NOMO-1 treated with DMSO at 0.1 percent for 48 hours (cell line): ENCODE data around the gene VAPA.

Experiments
- DNase-seq: peaks from one replicate; lab custom pipeline; 2025; ENCODE audit not compliant: unreplicated experiment; lab: John Stamatoyannopoulos, UW

Gene VAPA

GRCh38 chr18:9913151-9913525 lies 678 bp upstream of the VAPA start:
- DNase-seq, result no peak

GRCh38 chr18:9914334-9914583 lies 443 bp downstream of the VAPA start:
- DNase-seq, result peak; percentile 24

- DNase-seq, result peak; percentile 53
These were observed 921 bp downstream of the VAPA start for GRCh38 chr18:9914584-9915290.

GRCh38 chr18:9915291-9916076 lies 1.7 kb downstream of the VAPA start:
- no peak for DNase-seq

GRCh38 chr18:9916077-9916639 lies 2.3 kb downstream of the VAPA start:
- DNase-seq, result peak; percentile 20

- DNase-seq, result no peak
These were observed 3.0 kb downstream of the VAPA start for GRCh38 chr18:9916808-9917207.

GRCh38 chr18:9918016-9918680 lies 4.3 kb downstream of the VAPA start:
- DNase-seq, result no peak

GRCh38 chr18:9919564-9920232 lies 5.9 kb downstream of the VAPA start:
- no peak for DNase-seq

GRCh38 chr18:9922592-9923311 lies 8.9 kb downstream of the VAPA start:
- no peak for DNase-seq

- no peak for DNase-seq
These were observed 10.6 kb downstream of the VAPA start for GRCh38 chr18:9924371-9924943.

- DNase-seq, result no peak
These were observed 11.6 kb downstream of the VAPA start for GRCh38 chr18:9925369-9925768.

GRCh38 chr18:9925795-9926194 lies 12.0 kb downstream of the VAPA start:
- no peak for DNase-seq

- no peak for DNase-seq
These were observed 12.5 kb downstream of the VAPA start for GRCh38 chr18:9926223-9926894.

- no peak for DNase-seq
These were observed 13.2 kb downstream of the VAPA start for GRCh38 chr18:9926977-9927376.

GRCh38 chr18:9927392-9928063 lies 13.7 kb downstream of the VAPA start:
- DNase-seq, result no peak

- no peak for DNase-seq
These were observed 14.9 kb downstream of the VAPA start for GRCh38 chr18:9928646-9929259.

- no peak for DNase-seq
These were observed 16.6 kb downstream of the VAPA start for GRCh38 chr18:9930299-9930884.

- no peak for DNase-seq
These were observed 17.3 kb downstream of the VAPA start for GRCh38 chr18:9931146-9931545.

GRCh38 chr18:9931678-9932077 lies 17.9 kb downstream of the VAPA start:
- DNase-seq, result no peak
